Neural crest cell (in vitro differentiated cells): ENCODE results near the gene ROBO2. TPM values are rescaled to one million over a fixed set of nuclear protein-coding genes. Genes with fewer than 3 reads are reported as not detected.

Experiments
- DNase-seq: peaks from one replicate; pipeline ENCODE4 v3.0.0; 2021; ENCODE audit warnings: low read depth, mixed read lengths, low spot score
- H3K27ac Mint-ChIP-seq: one replicate; pipeline ENCODE4 v1.8.0; 2021; ENCODE audit warnings: mild to moderate bottlenecking, mixed read lengths; ENCODE audit not compliant: unreplicated experiment
- H3K27me3 Mint-ChIP-seq: 2 replicates; pipeline ENCODE4 v1.8.0; 2021; ENCODE audit warnings: low read depth, mild to moderate bottlenecking, mixed read lengths
- H3K36me3 Mint-ChIP-seq: 2 replicates; pipeline ENCODE4 v1.8.0; 2021; ENCODE audit warnings: low read depth, mild to moderate bottlenecking, mixed read lengths
- H3K4me1 Mint-ChIP-seq: 2 replicates; pipeline ENCODE4 v1.8.0; 2021; ENCODE audit warnings: mixed read lengths
- H3K4me3 Mint-ChIP-seq: one replicate; pipeline ENCODE4 v1.8.0; 2021; ENCODE audit warnings: mild to moderate bottlenecking, mixed read lengths
- H3K9me3 Mint-ChIP-seq: 2 replicates; pipeline ENCODE4 v1.8.0; 2021; ENCODE audit warnings: mixed read lengths
- total RNA-seq: library from RNA; stranded (reverse); gene quantifications from 2 replicates; pipeline ENCODE4 v1.2.1, GENCODE V29; 2021
- TF ChIP-seq, protein P1 (sequence below): fragments of 200-600 bp; sonication (generic); conservative IDR thresholded peaks from 2 replicates; pipeline ENCODE4 v1.5.0; 2021; ENCODE audit warnings: antibody characterized with exemption, mild to moderate bottlenecking

Gene ROBO2
- total RNA-seq, 1 donor from 2014 or later: 27.9 TPM

DNA sequence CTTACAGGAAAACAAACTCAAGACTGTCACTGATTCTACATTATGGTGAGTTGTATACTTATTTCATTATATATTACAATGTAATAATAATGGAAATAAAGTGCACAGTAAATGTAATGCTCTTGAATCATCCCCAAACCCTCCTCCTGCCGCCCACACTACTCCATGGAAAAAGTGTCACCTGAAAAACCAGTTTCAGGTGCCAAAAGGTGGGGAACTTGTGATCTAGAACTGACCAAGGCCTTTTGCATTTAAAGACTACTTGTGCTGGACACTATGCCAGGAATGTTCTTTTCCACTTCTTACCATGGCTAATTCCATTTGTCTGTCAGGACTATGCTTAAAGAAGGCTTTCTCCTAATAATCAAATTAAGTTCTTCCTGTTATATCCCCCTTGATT is 32.3 kb downstream of the ROBO2 start:
- no peaks in the 10 kb centered on the region for H3K36me3 Mint-ChIP-seq
- no peak overlapping the region for H3K27ac Mint-ChIP-seq
- no peak for DNase-seq
- TF ChIP-seq, protein P1, sequence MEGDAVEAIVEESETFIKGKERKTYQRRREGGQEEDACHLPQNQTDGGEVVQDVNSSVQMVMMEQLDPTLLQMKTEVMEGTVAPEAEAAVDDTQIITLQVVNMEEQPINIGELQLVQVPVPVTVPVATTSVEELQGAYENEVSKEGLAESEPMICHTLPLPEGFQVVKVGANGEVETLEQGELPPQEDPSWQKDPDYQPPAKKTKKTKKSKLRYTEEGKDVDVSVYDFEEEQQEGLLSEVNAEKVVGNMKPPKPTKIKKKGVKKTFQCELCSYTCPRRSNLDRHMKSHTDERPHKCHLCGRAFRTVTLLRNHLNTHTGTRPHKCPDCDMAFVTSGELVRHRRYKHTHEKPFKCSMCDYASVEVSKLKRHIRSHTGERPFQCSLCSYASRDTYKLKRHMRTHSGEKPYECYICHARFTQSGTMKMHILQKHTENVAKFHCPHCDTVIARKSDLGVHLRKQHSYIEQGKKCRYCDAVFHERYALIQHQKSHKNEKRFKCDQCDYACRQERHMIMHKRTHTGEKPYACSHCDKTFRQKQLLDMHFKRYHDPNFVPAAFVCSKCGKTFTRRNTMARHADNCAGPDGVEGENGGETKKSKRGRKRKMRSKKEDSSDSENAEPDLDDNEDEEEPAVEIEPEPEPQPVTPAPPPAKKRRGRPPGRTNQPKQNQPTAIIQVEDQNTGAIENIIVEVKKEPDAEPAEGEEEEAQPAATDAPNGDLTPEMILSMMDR: no peak
- H3K27me3 Mint-ChIP-seq: no peaks in the 10 kb centered on the region
- no peak overlapping the region for H3K4me3 Mint-ChIP-seq
- H3K9me3 Mint-ChIP-seq: no peaks in the 10 kb centered on the region
- peaks cover 14% of the 10 kb centered on the region for H3K4me1 Mint-ChIP-seq

DNA sequence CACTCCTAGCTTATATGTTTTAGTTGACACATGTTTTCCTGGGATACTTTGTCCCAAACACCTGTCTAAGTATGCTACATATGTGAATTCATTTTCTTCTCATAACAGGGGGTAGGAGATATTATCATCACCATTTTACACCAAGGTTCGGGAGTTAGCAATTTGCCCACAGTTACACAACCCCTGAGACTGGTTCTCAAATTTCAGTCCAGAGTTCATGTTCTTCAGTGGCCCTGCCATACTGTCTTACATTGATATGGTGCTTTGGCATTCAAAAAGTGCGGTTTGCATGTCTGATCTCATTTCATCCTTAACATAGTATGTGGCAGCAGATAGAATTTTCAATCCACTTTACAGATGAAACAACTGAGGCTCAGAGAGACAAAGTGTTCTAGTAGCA is 38.4 kb downstream of the ROBO2 start:
- no peak overlapping the region for H3K27ac Mint-ChIP-seq
- no peaks in the 10 kb centered on the region for H3K27me3 Mint-ChIP-seq
- H3K9me3 Mint-ChIP-seq: no peaks in the 10 kb centered on the region
- H3K4me3 Mint-ChIP-seq: no peak overlapping the region
- DNase-seq: no peak
- TF ChIP-seq, protein P1: no peak
- H3K36me3 Mint-ChIP-seq: no peaks in the 10 kb centered on the region
- H3K4me1 Mint-ChIP-seq: peaks cover 10% of the 10 kb centered on the region

DNA sequence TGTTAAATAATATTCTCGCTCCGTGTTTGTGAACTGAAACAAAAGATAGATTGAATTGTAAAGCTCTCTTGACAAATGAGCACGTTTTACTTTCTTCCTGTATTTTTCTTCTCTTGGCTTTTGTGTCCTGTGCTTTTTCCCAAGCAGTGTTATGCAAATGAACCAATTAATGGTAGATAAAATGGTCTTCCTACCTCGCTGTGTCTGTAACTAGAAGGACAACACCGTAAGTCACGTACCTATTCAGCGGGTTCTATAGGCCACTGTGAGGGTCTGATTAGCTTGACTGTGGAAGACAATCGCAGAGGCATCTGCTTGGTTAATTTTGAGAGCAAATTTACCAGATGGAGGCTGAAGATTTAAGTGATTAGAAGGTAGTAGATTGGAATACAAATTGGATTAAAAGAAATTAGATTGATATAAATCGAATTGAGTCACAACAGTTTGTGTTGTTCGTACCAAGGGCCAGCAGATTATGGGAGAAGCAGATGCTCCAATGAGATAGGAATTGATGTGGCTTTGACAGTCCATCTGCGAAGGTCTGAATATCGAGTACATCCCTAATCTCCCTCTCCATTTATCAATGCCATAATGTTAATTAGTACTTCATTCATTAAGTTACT is 40.2 kb downstream of the ROBO2 start:
- DNase-seq: no peak
- Mint-ChIP-seq H3K9me3 (no peaks in the 10 kb centered on the region), H3K4me1 (peaks cover 10% of the 10 kb centered on the region), H3K27me3 (no peaks in the 10 kb centered on the region), H3K27ac (no peak overlapping the region), H3K4me3 (no peak overlapping the region), H3K36me3 (no peaks in the 10 kb centered on the region)
- TF ChIP-seq, protein P1: no peak

DNA sequence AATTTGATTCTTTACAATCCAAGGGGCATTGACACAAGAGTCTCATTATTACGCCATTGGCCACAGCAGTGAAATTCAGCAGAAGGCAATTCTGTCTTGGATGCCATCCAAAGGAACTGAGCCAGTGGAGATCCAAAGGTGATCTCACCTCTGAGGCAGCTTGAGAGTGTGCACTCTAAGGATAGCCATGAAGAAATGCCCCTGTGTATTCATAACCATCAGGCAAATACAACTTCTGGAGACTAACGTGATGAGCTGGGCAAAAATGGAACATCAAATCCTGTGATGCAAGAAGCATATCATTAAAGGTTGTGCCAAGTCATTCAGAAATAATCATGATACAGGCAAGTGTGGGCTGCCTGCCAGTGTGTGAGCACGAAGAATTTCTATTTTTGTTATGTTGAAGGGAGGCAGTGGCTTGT is 41.4 kb downstream of the ROBO2 start:
- Mint-ChIP-seq H3K36me3 (no peaks in the 10 kb centered on the region), H3K27me3 (no peaks in the 10 kb centered on the region), H3K27ac (no peak overlapping the region), H3K4me1 (peaks cover 10% of the 10 kb centered on the region), H3K4me3 (no peak overlapping the region), H3K9me3 (no peaks in the 10 kb centered on the region)
- TF ChIP-seq, protein P1: no peak
- DNase-seq: no peak

DNA sequence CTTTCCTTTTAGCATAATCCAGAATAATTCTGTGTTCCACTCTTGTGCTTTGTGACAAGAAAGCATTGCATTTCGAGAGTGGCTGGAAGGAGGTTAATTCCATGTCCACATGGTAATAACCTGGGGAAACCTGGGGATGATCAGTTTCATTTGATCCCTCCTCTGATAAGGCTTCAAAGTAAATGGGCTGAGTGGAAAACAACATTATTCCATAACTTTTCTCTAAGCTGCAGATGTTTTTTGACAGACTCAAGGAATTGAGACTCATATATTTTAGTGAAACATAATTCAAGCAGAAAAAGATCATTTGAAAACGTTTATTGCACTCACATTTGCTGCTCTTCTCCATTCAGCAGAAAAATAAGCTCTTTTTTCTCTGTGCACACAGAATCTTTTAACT is 44.6 kb downstream of the ROBO2 start:
- H3K27ac Mint-ChIP-seq: no peak overlapping the region
- DNase-seq: no peak
- no peaks in the 10 kb centered on the region for H3K9me3 Mint-ChIP-seq
- no peaks in the 10 kb centered on the region for H3K36me3 Mint-ChIP-seq
- peaks cover 10% of the 10 kb centered on the region for H3K4me1 Mint-ChIP-seq
- TF ChIP-seq, protein P1: no peak
- H3K27me3 Mint-ChIP-seq: no peaks in the 10 kb centered on the region
- H3K4me3 Mint-ChIP-seq: no peak overlapping the region
